Ovary (tissue), 3 donors: ENCODE data around the gene RAB4A.

Experiments used
- POLR2A ChIP-seq: fragments of 450-650 bp; IDR thresholded peaks from one replicate; pipeline ENCODE4 v1.6.1; 2017; ENCODE audit warnings: antibody characterized with exemption, mild to moderate bottlenecking, moderate library complexity
- TF ChIP-seq, protein P1 (sequence below), 3 donors: fragments of 450-650 bp in 2 of 3; fragments of 200-600 bp in 1 of 3; IDR thresholded peaks; one replicate each; pipeline versions ENCODE4 v1.5.1 to v1.8.0; 2016 to 2022; ENCODE audit warnings: antibody characterized with exemption in 3 of 3, mild to moderate bottlenecking in 1 of 3
- donor health status: DM: no; HTN: no; CAD: no.

DNA sequence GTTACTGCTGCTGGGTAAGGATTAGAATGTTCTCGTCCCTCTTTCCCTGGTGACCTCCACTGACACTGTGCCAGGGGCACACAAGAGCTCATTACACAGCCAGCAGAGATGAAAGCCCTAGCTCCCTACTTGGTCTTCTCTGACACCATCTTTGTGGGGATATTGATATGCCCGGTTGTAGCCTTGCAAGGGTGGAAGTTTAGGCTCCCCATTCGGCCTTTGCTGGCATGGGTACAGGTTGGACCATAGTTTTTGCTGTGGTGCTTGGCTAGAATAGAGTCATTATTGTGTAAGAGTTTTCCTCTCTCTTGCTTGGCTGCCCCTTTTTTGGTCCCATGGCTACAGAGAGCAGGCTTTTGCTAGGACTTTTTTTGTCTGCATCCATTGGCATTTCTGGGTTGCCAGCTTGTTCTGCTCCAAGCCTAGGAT lies 12.3 kb downstream of the RAB4A start:
- TF ChIP-seq POLR2A = no peak
- TF ChIP-seq, protein P1, sequence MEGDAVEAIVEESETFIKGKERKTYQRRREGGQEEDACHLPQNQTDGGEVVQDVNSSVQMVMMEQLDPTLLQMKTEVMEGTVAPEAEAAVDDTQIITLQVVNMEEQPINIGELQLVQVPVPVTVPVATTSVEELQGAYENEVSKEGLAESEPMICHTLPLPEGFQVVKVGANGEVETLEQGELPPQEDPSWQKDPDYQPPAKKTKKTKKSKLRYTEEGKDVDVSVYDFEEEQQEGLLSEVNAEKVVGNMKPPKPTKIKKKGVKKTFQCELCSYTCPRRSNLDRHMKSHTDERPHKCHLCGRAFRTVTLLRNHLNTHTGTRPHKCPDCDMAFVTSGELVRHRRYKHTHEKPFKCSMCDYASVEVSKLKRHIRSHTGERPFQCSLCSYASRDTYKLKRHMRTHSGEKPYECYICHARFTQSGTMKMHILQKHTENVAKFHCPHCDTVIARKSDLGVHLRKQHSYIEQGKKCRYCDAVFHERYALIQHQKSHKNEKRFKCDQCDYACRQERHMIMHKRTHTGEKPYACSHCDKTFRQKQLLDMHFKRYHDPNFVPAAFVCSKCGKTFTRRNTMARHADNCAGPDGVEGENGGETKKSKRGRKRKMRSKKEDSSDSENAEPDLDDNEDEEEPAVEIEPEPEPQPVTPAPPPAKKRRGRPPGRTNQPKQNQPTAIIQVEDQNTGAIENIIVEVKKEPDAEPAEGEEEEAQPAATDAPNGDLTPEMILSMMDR (IDR thresholded peaks at IDR 0.05) = no peak
